Tibial nerve (tissue), 4 donors: ENCODE measurements around the gene SEC22B. TPM values are rescaled to one million over a fixed set of nuclear protein-coding genes. Genes with fewer than 3 reads are reported as not detected.
"Not testable (repeated sequence)": the region's sequence is repeated elsewhere in the genome, so short reads cannot be mapped to it uniquely, and the experiment has no call there.

Experiments
- DNase-seq, 2 donors: peaks; one replicate each; pipeline ENCODE4 v3.0.0-alpha.2; 2019; ENCODE audit warnings: low spot score in 2 of 2
- H3K27ac ChIP-seq, 4 donors: fragments of 200-600 bp; sonication (generic) in 3 of 4; one replicate each; pipeline ENCODE4 v1.5.1; 2017 to 2019; ENCODE audit warnings: mild to moderate bottlenecking in 1 of 4
- H3K27me3 ChIP-seq, 2 donors: fragments of 200-600 bp; sonication (generic) in 1 of 2; one replicate each; pipeline versions ENCODE4 v1.5.1 to v1.6.0; 2017 to 2019
- H3K36me3 ChIP-seq, 3 donors: fragments of 200-600 bp; sonication (generic); one replicate each; pipeline ENCODE4 v1.5.1; 2018 to 2019
- H3K4me1 ChIP-seq, 4 donors: fragments of 200-600 bp; sonication (generic) in 3 of 4; one replicate each; pipeline ENCODE4 v1.5.1; 2017 to 2019
- H3K4me3 ChIP-seq, 4 donors: fragments of 200-600 bp; sonication (generic) in 3 of 4; one replicate each; pipeline ENCODE4 v1.5.1; 2017 to 2019; ENCODE audit warnings: mild to moderate bottlenecking in 1 of 4, moderate library complexity in 1 of 4
- H3K9me3 ChIP-seq, 4 donors: fragments of 200-600 bp; sonication (generic) in 3 of 4; one replicate each; pipeline ENCODE4 v1.5.1; 2017 to 2019
- CTCF ChIP-seq, 5 experiments: fragments of 200-600 bp in 3 of 5; fragments of 450-650 bp in 2 of 5; sonication (generic) in 3 of 5; IDR thresholded peaks; one replicate each; pipeline ENCODE4 v1.5.1; 2016 to 2019; ENCODE audit warnings: antibody characterized with exemption in 5 of 5, mild to moderate bottlenecking in 3 of 5, moderate library complexity in 2 of 5
- EP300 ChIP-seq, 2 donors: sonication (generic); formaldehyde crosslinking; IDR thresholded peaks; one replicate each; pipeline ENCODE4 v1.6.1; 2017; ENCODE audit warnings: antibody characterized with exemption in 2 of 2, mild to moderate bottlenecking in 1 of 2
- POLR2A ChIP-seq, 2 donors: fragments of 450-650 bp; IDR thresholded peaks; one replicate each; pipeline ENCODE4 v1.6.1; 2017; ENCODE audit warnings: antibody characterized with exemption in 2 of 2, mild to moderate bottlenecking in 2 of 2, moderate library complexity in 2 of 2
- WGBS, 2 donors: methylation state at CpG; one replicate each; pipeline ENCODE4 v1.1.5; 2018; 5-methylcytosine and 5-hydroxymethylcytosine counted together
- total RNA-seq, 4 donors: library from RNA; depleted of rRNA; stranded (reverse); fragments of >200 nt; gene quantifications; one replicate each; pipeline ENCODE4 v1.1.0, GENCODE V29; 2016

Gene SEC22B
- total RNA-seq, result 10 to 100 TPM; 22.5 to 27.7 (median 24.8) TPM

- H3K27me3 ChIP-seq, result no peaks in the 10 kb centered on the region
- no peaks in the 10 kb centered on the region for H3K9me3 ChIP-seq
- H3K4me3 ChIP-seq, result peak within 1 kb of the TSS; percentile 76 to 95 (median 84)
- peak within 1 kb of the TSS; percentile 85 to 97 (median 90) for H3K27ac ChIP-seq
- H3K4me1 ChIP-seq, result peaks cover 0 to 19% (median 3%) of the 10 kb centered on the region in 4 donors
- DNase-seq, result peak; percentile 77 to 87
- 3 to 4% methylated on average over 29 to 37 of the region's 39 CpGs for WGBS, 2 donors
- H3K36me3 ChIP-seq, result no peaks in the 10 kb centered on the region
- TF ChIP-seq CTCF (IDR thresholded peaks at IDR 0.05) (peak in 1 of 5 experiments; percentile 31), EP300 (IDR thresholded peaks at IDR 0.05) (peak; percentile 91 to 99), POLR2A (IDR thresholded peaks at IDR 0.05) (peak; percentile 93 to 94)
Measured at GRCh38 chr1:120176092-120176855, at the start of gene SEC22B. TSS of gene SEC22B (minus strand) at chr1:120176520. CDS start at chr1:120176381, 139 bp downstream.

- H3K9me3 ChIP-seq, H3K36me3 ChIP-seq, DNase-seq, H3K4me3 ChIP-seq, H3K27ac ChIP-seq, H3K27me3 ChIP-seq, H3K4me1 ChIP-seq: not testable (repeated sequence)
- 68 to 70% methylated on average over 2 of the region's 2 CpGs for WGBS, 2 donors
Measured at GRCh38 chr1:120217933-120218332, 41.6 kb upstream of the SEC22B start.

GRCh38 chr1:120217175-120217929 is 41.0 kb upstream of the SEC22B start:
- H3K36me3 ChIP-seq, H3K27me3 ChIP-seq, H3K4me1 ChIP-seq, H3K9me3 ChIP-seq, H3K4me3 ChIP-seq, H3K27ac ChIP-seq: not testable (repeated sequence)
- peak in 1 of 2 donors; percentile 33 for DNase-seq
- 25 to 26% methylated on average over 2 of the region's 3 CpGs for WGBS, 2 donors

- no CpG with 5 or more reads among the region's 2 CpGs for WGBS, 2 donors
- not testable (repeated sequence) for DNase-seq
Measured at GRCh38 chr1:120213606-120214005, 37.3 kb upstream of the SEC22B start.

GRCh38 chr1:120210754-120211153 is 34.4 kb upstream of the SEC22B start:
- not testable (repeated sequence) for H3K9me3 ChIP-seq
- no CpG with 5 or more reads among the region's 6 CpGs for WGBS, 2 donors

More at GRCh38 chr1:120213606-120214005, 37.3 kb upstream of the SEC22B start:
- not testable (repeated sequence) for H3K4me3 ChIP-seq, H3K9me3 ChIP-seq, H3K27ac ChIP-seq, H3K4me1 ChIP-seq, H3K27me3 ChIP-seq, H3K36me3 ChIP-seq

GRCh38 chr1:120196863-120197775 is 20.8 kb upstream of the SEC22B start:
- not testable (repeated sequence) for H3K36me3 ChIP-seq, DNase-seq, H3K27me3 ChIP-seq, H3K4me1 ChIP-seq, H3K27ac ChIP-seq, H3K9me3 ChIP-seq
- H3K4me3 ChIP-seq, result peak overlapping the region in 3 of 4 donors; percentile 26 to 43 (median 35)
- WGBS, 2 donors, result 14 to 34% methylated on average over 8 to 22 of the region's 55 CpGs

More at GRCh38 chr1:120210754-120211153, 34.4 kb upstream of the SEC22B start:
- H3K36me3 ChIP-seq, H3K27ac ChIP-seq, H3K27me3 ChIP-seq, H3K4me1 ChIP-seq, DNase-seq, H3K4me3 ChIP-seq: not testable (repeated sequence)

- H3K27me3 ChIP-seq, DNase-seq, H3K4me3 ChIP-seq, H3K36me3 ChIP-seq, H3K4me1 ChIP-seq, H3K9me3 ChIP-seq, H3K27ac ChIP-seq: not testable (repeated sequence)
- WGBS, 2 donors, result 54 to 69% methylated on average over 2 of the region's 3 CpGs
Measured at GRCh38 chr1:120188626-120189025, 12.3 kb upstream of the SEC22B start.

- H3K4me1 ChIP-seq, result peaks cover 0 to 13% (median 0%) of the 10 kb centered on the region in 4 donors
- H3K36me3 ChIP-seq, H3K9me3 ChIP-seq, H3K4me3 ChIP-seq, H3K27ac ChIP-seq, DNase-seq, H3K27me3 ChIP-seq: not testable (repeated sequence)
- 46 to 55% methylated on average over 2 of the region's 2 CpGs for WGBS, 2 donors
Measured at GRCh38 chr1:120182176-120182707, 5.9 kb upstream of the SEC22B start.

- 3 to 8% methylated on average over 16 to 22 of the region's 29 CpGs for WGBS, 2 donors
- not testable (repeated sequence) for DNase-seq
- H3K27ac ChIP-seq, result peak overlapping the region; percentile 17 to 82 (median 64)
Measured at GRCh38 chr1:120179811-120180690, 3.7 kb upstream of the SEC22B start.

More at GRCh38 chr1:120179811-120180690, 3.7 kb upstream of the SEC22B start:
- H3K36me3 ChIP-seq, H3K9me3 ChIP-seq, H3K27me3 ChIP-seq: not testable (repeated sequence)
- Histone ChIP-seq H3K4me1 (peaks cover 0 to 19% (median 3%) of the 10 kb centered on the region in 4 donors), H3K4me3 (peak overlapping the region; percentile 14 to 51 (median 34))
